HEK293T (cell line): Measurements from ENCODE around the gene HTR1D.

ENCODE experiments used
- CTCF ChIA-PET: fragments of 350-600 bp; formaldehyde crosslinking; extraction: SDS; loops from one replicate; lab custom pipeline; 2021; ENCODE audit warnings: antibody characterized with exemption, inconsistent platforms; lab: Yijun Ruan, JAX
- POLR2A ChIA-PET: fragments of 350-600 bp; formaldehyde crosslinking; extraction: SDS; loops from one replicate; lab custom pipeline; 2020; ENCODE audit warnings: antibody characterized with exemption, inconsistent platforms; lab: Yijun Ruan, JAX
- DNase-seq: peaks from one replicate; pipeline ENCODE4 v3.0.0; 2012; ENCODE audit warnings: mixed read lengths; ENCODE audit errors: extremely low spot score
- ARNT ChIP-seq: fragments of 450-650 bp; IDR thresholded peaks from 2 replicates; pipeline ENCODE4 v1.6.1; 2017; ENCODE audit warnings: mild to moderate bottlenecking
- BHLHE40 ChIP-seq: fragments of 450-650 bp; IDR thresholded peaks from 2 replicates; pipeline ENCODE4 v1.6.1; 2016; ENCODE audit warnings: mild to moderate bottlenecking, moderate library complexity, borderline replicate concordance
- CTBP1 ChIP-seq: fragments of 450-650 bp; IDR thresholded peaks from 2 replicates; pipeline ENCODE4 v1.6.1; 2016; ENCODE audit warnings: borderline replicate concordance
- ELF4 ChIP-seq: fragments of 450-650 bp; IDR thresholded peaks from 2 replicates; pipeline ENCODE4 v1.6.1; 2017; ENCODE audit warnings: antibody characterized with exemption
- FOXA1 ChIP-seq: fragments of 450-650 bp; IDR thresholded peaks from 2 replicates; pipeline ENCODE4 v1.6.1; 2016; ENCODE audit warnings: mild to moderate bottlenecking
- FOXK2 ChIP-seq: fragments of 450-650 bp; IDR thresholded peaks from 2 replicates; pipeline ENCODE4 v1.6.1; 2016; ENCODE audit warnings: mild to moderate bottlenecking
- FOXM1 ChIP-seq: fragments of 450-650 bp; IDR thresholded peaks from 2 replicates; pipeline ENCODE4 v1.6.1; 2017; ENCODE audit warnings: mild to moderate bottlenecking, borderline replicate concordance
- HDGF ChIP-seq: fragments of 450-650 bp; IDR thresholded peaks from 2 replicates; pipeline ENCODE4 v1.6.1; 2017; ENCODE audit warnings: antibody characterized with exemption, borderline replicate concordance
- L3MBTL2 ChIP-seq: fragments of 450-650 bp; conservative IDR thresholded peaks from 2 replicates; pipeline ENCODE4 v1.6.1; 2016; ENCODE audit warnings: mild to moderate bottlenecking
- LEF1 ChIP-seq: fragments of 450-650 bp; IDR thresholded peaks from 2 replicates; pipeline ENCODE4 v1.6.1; 2017; ENCODE audit warnings: mild to moderate bottlenecking, borderline replicate concordance
- NFRKB ChIP-seq: fragments of 450-650 bp; IDR thresholded peaks from 2 replicates; pipeline ENCODE4 v1.6.1; 2016; ENCODE audit warnings: mild to moderate bottlenecking, moderate library complexity
- SP1 ChIP-seq: fragments of 450-650 bp; IDR thresholded peaks from 2 replicates; pipeline ENCODE4 v1.6.1; 2017
- SUZ12 ChIP-seq: fragments of 450-650 bp; IDR thresholded peaks from 2 replicates; pipeline ENCODE4 v1.6.1; 2016; ENCODE audit warnings: mild to moderate bottlenecking
- TARDBP ChIP-seq: fragments of 450-650 bp; IDR thresholded peaks from 2 replicates; pipeline ENCODE4 v1.6.1; 2016
- ZNF384 ChIP-seq: fragments of 450-650 bp; IDR thresholded peaks from 2 replicates; pipeline ENCODE4 v1.6.1; 2016
- TF ChIP-seq, protein P1 (sequence below): fragments of 450-650 bp; IDR thresholded peaks from 2 replicates; pipeline ENCODE4 v1.6.1; 2016

Gene HTR1D

GRCh38 chr1:23156940-23157339, 60.4 kb downstream of the HTR1D start:
- TF ChIP-seq ELF4 (no peak), NFRKB (no peak), ARNT (no peak), L3MBTL2 (no peak), FOXK2 (no peak), CTBP1 (no peak), LEF1 (no peak), FOXA1 (no peak), FOXM1 (no peak), SP1 (no peak), HDGF (no peak), ZNF384 (no peak), SUZ12 (no peak)
- TF ChIP-seq, protein P1, sequence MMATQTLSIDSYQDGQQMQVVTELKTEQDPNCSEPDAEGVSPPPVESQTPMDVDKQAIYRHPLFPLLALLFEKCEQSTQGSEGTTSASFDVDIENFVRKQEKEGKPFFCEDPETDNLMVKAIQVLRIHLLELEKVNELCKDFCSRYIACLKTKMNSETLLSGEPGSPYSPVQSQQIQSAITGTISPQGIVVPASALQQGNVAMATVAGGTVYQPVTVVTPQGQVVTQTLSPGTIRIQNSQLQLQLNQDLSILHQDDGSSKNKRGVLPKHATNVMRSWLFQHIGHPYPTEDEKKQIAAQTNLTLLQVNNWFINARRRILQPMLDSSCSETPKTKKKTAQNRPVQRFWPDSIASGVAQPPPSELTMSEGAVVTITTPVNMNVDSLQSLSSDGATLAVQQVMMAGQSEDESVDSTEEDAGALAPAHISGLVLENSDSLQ = no peak
- no peak for DNase-seq
- POLR2A ChIA-PET = no interaction called here
- CTCF ChIA-PET = no interaction called here

GRCh38 chr1:23152966-23153684, 64.2 kb downstream of the HTR1D start:
- ChIA-PET CTCF (no interaction called here), POLR2A (no interaction called here)
- TF ChIP-seq SP1 (no peak), ELF4 (no peak), CTBP1 (no peak), SUZ12 (no peak), NFRKB (no peak), FOXM1 (no peak), FOXA1 (no peak), FOXK2 (no peak), TARDBP (no peak), HDGF (no peak), L3MBTL2 (no peak), ZNF384 (no peak), BHLHE40 (no peak), LEF1 (no peak), ARNT (no peak)
- TF ChIP-seq, protein P1 = no peak
- DNase-seq = no peak

- POLR2A ChIA-PET = no interaction called here
- TF ChIP-seq CTBP1 (no peak), ZNF384 (no peak), LEF1 (no peak), SUZ12 (no peak), BHLHE40 (no peak), SP1 (no peak), NFRKB (no peak)
- DNase-seq = no peak
- CTCF ChIA-PET = interaction anchor here (0.6 to 1.7 kb wide), 2 partner anchors 11 to 15 kb away, joined by 3 to 7 read pairs; no protein-coding TSS in a partner anchor
These were observed 66.6 kb downstream of the HTR1D start for GRCh38 chr1:23150742-23151141.

DNA sequence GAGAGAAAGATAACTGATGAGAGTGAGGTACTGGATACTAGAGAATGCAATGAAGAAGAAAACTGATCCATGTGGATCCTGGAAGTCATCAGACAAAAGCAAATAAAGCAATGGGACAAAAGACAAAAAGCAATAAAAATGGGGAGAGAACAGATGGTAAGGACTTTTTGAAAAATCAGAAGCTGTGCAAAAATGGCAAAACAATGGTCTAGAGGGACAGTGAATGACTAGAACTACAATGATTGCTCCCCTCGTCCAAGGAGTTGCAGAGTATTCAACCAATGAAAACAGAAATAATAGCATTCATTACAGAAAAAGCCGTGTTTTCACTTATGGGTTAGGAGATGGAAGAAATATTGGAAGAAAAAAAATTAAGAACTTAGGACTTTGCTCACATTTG, 67.2 kb downstream of the HTR1D start:
- no peak for DNase-seq
- ChIA-PET POLR2A (no interaction called here), CTCF (interaction anchor here (0.6 to 1.7 kb wide), 2 partner anchors 11 to 15 kb away, joined by 3 to 7 read pairs; no protein-coding TSS in a partner anchor)
- TF ChIP-seq ELF4 (no peak), L3MBTL2 (no peak), HDGF (no peak)

- DNase-seq = no peak
- TF ChIP-seq CTBP1 = no peak
- TF ChIP-seq LEF1 = no peak
- TF ChIP-seq HDGF = no peak
- POLR2A ChIA-PET = no interaction called here
- CTCF ChIA-PET = no interaction called here
These were observed 68.2 kb downstream of the HTR1D start for GRCh38 chr1:23149114-23149513.

DNA sequence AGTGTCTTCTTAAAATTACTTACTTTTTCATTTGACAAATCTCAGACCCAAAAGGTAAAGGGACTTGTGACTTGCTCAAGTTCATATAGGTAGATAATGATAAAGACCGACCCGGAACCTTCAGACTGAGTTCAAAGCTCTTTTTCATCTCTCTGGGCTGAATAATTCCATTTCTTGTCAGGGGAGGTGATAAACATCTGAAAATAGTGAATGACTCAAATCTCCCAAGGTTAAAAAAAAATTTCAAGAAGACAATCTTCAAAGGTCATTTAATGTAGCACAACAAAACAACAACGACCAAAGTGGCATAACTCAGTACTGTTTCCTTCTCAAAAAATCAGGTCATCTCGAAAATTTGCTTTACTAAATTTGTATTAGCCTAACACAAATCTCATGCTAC, 69.2 kb downstream of the HTR1D start:
- CTCF ChIA-PET = no interaction called here
- POLR2A ChIA-PET = no interaction called here
- no peak for DNase-seq
- TF ChIP-seq BHLHE40 (no peak), FOXK2 (no peak), ZNF384 (no peak), SP1 (no peak), FOXM1 (no peak), FOXA1 (no peak), LEF1 (no peak), L3MBTL2 (no peak), ARNT (no peak), TARDBP (no peak), CTBP1 (no peak), SUZ12 (no peak), HDGF (no peak)
- TF ChIP-seq, protein P1 = no peak
